Keratinocyte (primary cell): ENCODE results near the gene LAMB4.

Experiments used
- EZH2 ChIP-seq: IDR thresholded peaks from one replicate; pipeline ENCODE4 v1.6.1; 2012; ENCODE audit warnings: inconsistent platforms, mild to moderate bottlenecking, low read length, moderate library complexity
- TF ChIP-seq, protein P1 (sequence below), 3 experiments: IDR thresholded peaks in 1 of 3; conservative IDR thresholded peaks in 1 of 3; optimal IDR thresholded peaks in 1 of 3; 2 replicates in 2 of 3; 3 replicates in 1 of 3; pipeline versions ENCODE3 to v1.5.1; 2011; ENCODE audit warnings: low read length in 3 of 3, mild to moderate bottlenecking in 3 of 3, moderate library complexity in 2 of 3, control low read depth in 1 of 3, inconsistent platforms in 1 of 3; ENCODE audit not compliant: insufficient read depth in 2 of 3; ENCODE audit errors: extremely low read depth in 1 of 3

DNA sequence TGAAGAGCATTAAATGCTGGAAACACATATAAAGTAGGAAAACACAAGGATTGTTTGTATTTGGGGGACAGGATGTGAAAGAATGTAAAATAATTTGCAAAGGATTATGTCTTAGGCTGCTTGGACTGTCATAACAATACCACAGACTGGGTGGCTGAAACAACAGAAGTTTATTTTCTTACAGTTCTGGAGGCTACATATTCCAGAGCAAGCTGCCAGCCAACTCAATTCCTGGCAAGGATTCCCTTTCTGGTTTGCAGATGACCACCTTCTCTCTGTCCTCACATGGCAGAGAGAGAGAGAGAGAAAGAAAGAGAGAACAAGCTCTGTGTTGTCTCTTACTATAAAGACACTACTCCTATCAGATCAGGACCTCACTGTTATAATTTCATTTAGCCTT is 8.8 kb upstream of the LAMB4 start:
- TF ChIP-seq, protein P1, sequence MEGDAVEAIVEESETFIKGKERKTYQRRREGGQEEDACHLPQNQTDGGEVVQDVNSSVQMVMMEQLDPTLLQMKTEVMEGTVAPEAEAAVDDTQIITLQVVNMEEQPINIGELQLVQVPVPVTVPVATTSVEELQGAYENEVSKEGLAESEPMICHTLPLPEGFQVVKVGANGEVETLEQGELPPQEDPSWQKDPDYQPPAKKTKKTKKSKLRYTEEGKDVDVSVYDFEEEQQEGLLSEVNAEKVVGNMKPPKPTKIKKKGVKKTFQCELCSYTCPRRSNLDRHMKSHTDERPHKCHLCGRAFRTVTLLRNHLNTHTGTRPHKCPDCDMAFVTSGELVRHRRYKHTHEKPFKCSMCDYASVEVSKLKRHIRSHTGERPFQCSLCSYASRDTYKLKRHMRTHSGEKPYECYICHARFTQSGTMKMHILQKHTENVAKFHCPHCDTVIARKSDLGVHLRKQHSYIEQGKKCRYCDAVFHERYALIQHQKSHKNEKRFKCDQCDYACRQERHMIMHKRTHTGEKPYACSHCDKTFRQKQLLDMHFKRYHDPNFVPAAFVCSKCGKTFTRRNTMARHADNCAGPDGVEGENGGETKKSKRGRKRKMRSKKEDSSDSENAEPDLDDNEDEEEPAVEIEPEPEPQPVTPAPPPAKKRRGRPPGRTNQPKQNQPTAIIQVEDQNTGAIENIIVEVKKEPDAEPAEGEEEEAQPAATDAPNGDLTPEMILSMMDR (optimal IDR thresholded peaks at IDR 0.05 in 1 of 3, IDR thresholded peaks at IDR 0.05 in 1 of 3, conservative IDR thresholded peaks at IDR 0.05 in 1 of 3; ENCODE audit: extremely low read depth in 1 of 3, insufficient read depth in 2 of 3, low read length in 3 of 3), result no peak
- TF ChIP-seq EZH2, result no peak
